ENCODE data around the gene FHOD3. TPM values are rescaled to one million over a fixed set of nuclear protein-coding genes. Genes with fewer than 3 reads are reported as not detected.

The FHOD3 gene
- total RNA-seq, 1 experiment from 2014 or later: 22.7 TPM

DNA sequence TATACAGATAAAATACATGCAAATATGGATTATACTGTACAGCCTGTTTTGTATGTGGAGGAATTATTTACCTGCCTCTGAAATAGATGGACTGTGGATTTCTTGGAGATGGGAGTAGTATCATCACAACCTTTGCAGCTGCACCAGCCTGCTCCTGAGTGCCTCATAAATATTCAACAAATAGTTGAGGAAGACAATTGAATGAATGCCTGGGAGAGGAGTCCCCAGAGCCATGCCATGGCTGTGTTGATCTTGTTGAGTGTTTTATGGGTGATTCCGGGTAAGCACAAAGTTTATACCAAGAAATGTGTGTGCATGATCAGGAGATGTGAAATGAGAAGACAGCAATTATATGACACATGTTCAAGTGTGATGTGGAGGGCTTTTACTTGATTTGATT is 225.0 kb downstream of the FHOD3 start:
- Histone ChIP-seq H3K27me3 (ENCODE audit: control insufficient read depth, insufficient read depth, low read length) (no peaks in the 10 kb centered on the region), H3K9me3 (ENCODE audit: control insufficient read depth, insufficient read depth, low read depth, low read length) (no peaks in the 10 kb centered on the region), H3K4me1 (ENCODE audit: control insufficient read depth, insufficient read depth, low read length) (no peaks in the 10 kb centered on the region; the same call in 1 of the 2 replicates), H3K27ac (ENCODE audit: low read length) (no peak overlapping the region; the same call in 1 of the 2 replicates), H3K36me3 (ENCODE audit: control insufficient read depth, insufficient read depth, low read length) (no peaks in the 10 kb centered on the region), H3K4me3 (ENCODE audit: low read depth in 2 of 2, low read length in 2 of 2) (no peak overlapping the region)
- TF ChIP-seq, protein P1, sequence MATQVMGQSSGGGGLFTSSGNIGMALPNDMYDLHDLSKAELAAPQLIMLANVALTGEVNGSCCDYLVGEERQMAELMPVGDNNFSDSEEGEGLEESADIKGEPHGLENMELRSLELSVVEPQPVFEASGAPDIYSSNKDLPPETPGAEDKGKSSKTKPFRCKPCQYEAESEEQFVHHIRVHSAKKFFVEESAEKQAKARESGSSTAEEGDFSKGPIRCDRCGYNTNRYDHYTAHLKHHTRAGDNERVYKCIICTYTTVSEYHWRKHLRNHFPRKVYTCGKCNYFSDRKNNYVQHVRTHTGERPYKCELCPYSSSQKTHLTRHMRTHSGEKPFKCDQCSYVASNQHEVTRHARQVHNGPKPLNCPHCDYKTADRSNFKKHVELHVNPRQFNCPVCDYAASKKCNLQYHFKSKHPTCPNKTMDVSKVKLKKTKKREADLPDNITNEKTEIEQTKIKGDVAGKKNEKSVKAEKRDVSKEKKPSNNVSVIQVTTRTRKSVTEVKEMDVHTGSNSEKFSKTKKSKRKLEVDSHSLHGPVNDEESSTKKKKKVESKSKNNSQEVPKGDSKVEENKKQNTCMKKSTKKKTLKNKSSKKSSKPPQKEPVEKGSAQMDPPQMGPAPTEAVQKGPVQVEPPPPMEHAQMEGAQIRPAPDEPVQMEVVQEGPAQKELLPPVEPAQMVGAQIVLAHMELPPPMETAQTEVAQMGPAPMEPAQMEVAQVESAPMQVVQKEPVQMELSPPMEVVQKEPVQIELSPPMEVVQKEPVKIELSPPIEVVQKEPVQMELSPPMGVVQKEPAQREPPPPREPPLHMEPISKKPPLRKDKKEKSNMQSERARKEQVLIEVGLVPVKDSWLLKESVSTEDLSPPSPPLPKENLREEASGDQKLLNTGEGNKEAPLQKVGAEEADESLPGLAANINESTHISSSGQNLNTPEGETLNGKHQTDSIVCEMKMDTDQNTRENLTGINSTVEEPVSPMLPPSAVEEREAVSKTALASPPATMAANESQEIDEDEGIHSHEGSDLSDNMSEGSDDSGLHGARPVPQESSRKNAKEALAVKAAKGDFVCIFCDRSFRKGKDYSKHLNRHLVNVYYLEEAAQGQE (IDR thresholded peaks at IDR 0.05; ENCODE audit: insufficient read depth in 1 of 2, low read depth in 2 of 2, low read length in 1 of 2): no peak
- TF ChIP-seq CTCF (IDR thresholded peaks at IDR 0.05) (no peak), POLR2AphosphoS5 (IDR thresholded peaks at IDR 0.05; ENCODE audit: low read depth, low read length) (no peak), TCF7L2 (IDR thresholded peaks at IDR 0.05; ENCODE audit: low read depth, low read length) (no peak), SIN3A (IDR thresholded peaks at IDR 0.05; ENCODE audit: borderline replicate concordance, insufficient read depth, low read depth, low read length) (no peak)
- in situ Hi-C loops (cut with HindIII; ENCODE audit: low pct_unique_long_range_greater_than_20kb, low sequenced_read_pairs) (no loop called here), intact Hi-C loops (cut with micrococcal nuclease; ENCODE audit: unreplicated experiment) (no loop called here)
- DNase-seq (ENCODE audit: low read depth, low spot score) (no peak), ATAC-seq (no peak)
- BruUV-seq (replicated peaks): no TSS peak
- POLR2A ChIA-PET: no interaction called here
- CTCF ChIA-PET: no interaction called here

DNA sequence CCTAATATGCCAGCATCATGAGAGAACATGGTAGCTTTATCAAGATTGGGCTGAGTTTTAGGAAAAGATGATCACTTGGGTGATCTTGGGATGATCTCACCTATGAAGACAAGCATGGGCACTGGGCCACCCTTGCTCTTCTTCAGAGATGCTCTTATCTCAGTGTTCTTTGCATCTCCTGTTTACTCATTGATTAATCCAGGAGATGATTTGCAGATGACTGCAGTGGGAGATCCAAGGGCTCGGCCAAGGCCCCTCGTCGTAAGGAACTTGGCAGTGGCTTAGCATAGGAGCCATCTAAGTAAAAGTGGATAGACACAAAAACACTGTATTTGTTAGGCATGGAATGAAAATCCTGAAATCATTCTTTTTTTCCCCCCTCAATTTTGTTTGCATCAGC is 228.4 kb downstream of the FHOD3 start:
- no peak overlapping the region for H3K4me3 ChIP-seq (ENCODE audit: low read depth in 2 of 2, low read length in 2 of 2)
- ChIA-PET POLR2A (no interaction called here), CTCF (no interaction called here)
- intact Hi-C loops (cut with micrococcal nuclease; ENCODE audit: unreplicated experiment): no loop called here
- no peak for DNase-seq (ENCODE audit: low read depth, low spot score)
- BruUV-seq (replicated peaks): no TSS peak
- no peaks in the 10 kb centered on the region for H3K27me3 ChIP-seq (ENCODE audit: control insufficient read depth, insufficient read depth, low read length)
- H3K4me1 ChIP-seq (ENCODE audit: control insufficient read depth, insufficient read depth, low read length): peaks cover 3% of the 10 kb centered on the region; the same call in 1 of the 2 replicates
- in situ Hi-C loops (cut with HindIII; ENCODE audit: low pct_unique_long_range_greater_than_20kb, low sequenced_read_pairs): no loop called here
- TF ChIP-seq CTCF (IDR thresholded peaks at IDR 0.05): no peak
- TF ChIP-seq, protein P1 (IDR thresholded peaks at IDR 0.05; ENCODE audit: insufficient read depth in 1 of 2, low read depth in 2 of 2, low read length in 1 of 2): no peak
- TF ChIP-seq POLR2AphosphoS5 (IDR thresholded peaks at IDR 0.05; ENCODE audit: low read depth, low read length): no peak
- no peak for TF ChIP-seq TCF7L2 (IDR thresholded peaks at IDR 0.05; ENCODE audit: low read depth, low read length)
- TF ChIP-seq SIN3A (IDR thresholded peaks at IDR 0.05; ENCODE audit: borderline replicate concordance, insufficient read depth, low read depth, low read length): no peak
- H3K36me3 ChIP-seq (ENCODE audit: control insufficient read depth, insufficient read depth, low read length): no peaks in the 10 kb centered on the region
- no peaks in the 10 kb centered on the region for H3K9me3 ChIP-seq (ENCODE audit: control insufficient read depth, insufficient read depth, low read depth, low read length)
- ATAC-seq: no peak
- H3K27ac ChIP-seq (ENCODE audit: low read length): no peak overlapping the region

Data from Panc1 (cell line).